Astrocyte of the spinal cord (primary cell): ENCODE measurements around the gene HMGCS2.

Experiments used
- DNase-seq: peaks from one replicate; pipeline ENCODE4 v3.0.0; 2011; ENCODE audit warnings: low read depth, low spot score
- H3K4me3 ChIP-seq: 2 replicates; pipeline ENCODE4 v1.5.1; 2011; ENCODE audit warnings: low read depth, mild to moderate bottlenecking, low read length, moderate library complexity
- in situ Hi-C: cut with HindIII; loops from 2 replicates; pipeline ENCODE4 v1.10.0; 2017; ENCODE audit warnings: low sequenced_read_pairs
- TF ChIP-seq, protein P1 (sequence below): IDR thresholded peaks from 2 replicates; pipeline ENCODE4 v1.5.1; 2012; ENCODE audit warnings: low read depth, mild to moderate bottlenecking, low read length, inconsistent platforms

HMGCS2 gene

GRCh38 chr1:119784191-119784781, 15.6 kb upstream of the HMGCS2 start:
- no peak for DNase-seq
- H3K4me3 ChIP-seq: no peak overlapping the region
- in situ Hi-C loops: no loop called here
- TF ChIP-seq, protein P1, sequence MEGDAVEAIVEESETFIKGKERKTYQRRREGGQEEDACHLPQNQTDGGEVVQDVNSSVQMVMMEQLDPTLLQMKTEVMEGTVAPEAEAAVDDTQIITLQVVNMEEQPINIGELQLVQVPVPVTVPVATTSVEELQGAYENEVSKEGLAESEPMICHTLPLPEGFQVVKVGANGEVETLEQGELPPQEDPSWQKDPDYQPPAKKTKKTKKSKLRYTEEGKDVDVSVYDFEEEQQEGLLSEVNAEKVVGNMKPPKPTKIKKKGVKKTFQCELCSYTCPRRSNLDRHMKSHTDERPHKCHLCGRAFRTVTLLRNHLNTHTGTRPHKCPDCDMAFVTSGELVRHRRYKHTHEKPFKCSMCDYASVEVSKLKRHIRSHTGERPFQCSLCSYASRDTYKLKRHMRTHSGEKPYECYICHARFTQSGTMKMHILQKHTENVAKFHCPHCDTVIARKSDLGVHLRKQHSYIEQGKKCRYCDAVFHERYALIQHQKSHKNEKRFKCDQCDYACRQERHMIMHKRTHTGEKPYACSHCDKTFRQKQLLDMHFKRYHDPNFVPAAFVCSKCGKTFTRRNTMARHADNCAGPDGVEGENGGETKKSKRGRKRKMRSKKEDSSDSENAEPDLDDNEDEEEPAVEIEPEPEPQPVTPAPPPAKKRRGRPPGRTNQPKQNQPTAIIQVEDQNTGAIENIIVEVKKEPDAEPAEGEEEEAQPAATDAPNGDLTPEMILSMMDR: no peak

- in situ Hi-C loops: no loop called here
- no peak overlapping the region for H3K4me3 ChIP-seq
- TF ChIP-seq, protein P1: no peak
- DNase-seq: no peak
Measured at GRCh38 chr1:119783354-119784185, 14.9 kb upstream of the HMGCS2 start.

GRCh38 chr1:119782631-119783325, 14.1 kb upstream of the HMGCS2 start:
- no peak overlapping the region for H3K4me3 ChIP-seq
- in situ Hi-C loops: no loop called here
- DNase-seq: no peak
- TF ChIP-seq, protein P1: no peak

- TF ChIP-seq, protein P1: no peak
- no peak for DNase-seq
- in situ Hi-C loops: no loop called here
- H3K4me3 ChIP-seq: no peak overlapping the region
Measured at GRCh38 chr1:119781434-119782210, 12.9 kb upstream of the HMGCS2 start.

- DNase-seq: no peak
- in situ Hi-C loops: no loop called here
- TF ChIP-seq, protein P1: no peak
- no peak overlapping the region for H3K4me3 ChIP-seq
Measured at GRCh38 chr1:119779869-119780356, 11.2 kb upstream of the HMGCS2 start.

GRCh38 chr1:119778886-119779560, 10.3 kb upstream of the HMGCS2 start:
- H3K4me3 ChIP-seq: no peak overlapping the region
- DNase-seq: no peak
- in situ Hi-C loops: no loop called here
- TF ChIP-seq, protein P1: no peak
